Measurements from ENCODE around the gene IL37.
"Not testable (repeated sequence)": the region's sequence is repeated elsewhere in the genome, so short reads cannot be mapped to it uniquely, and the experiment has no call there.

Gene IL37

DNA sequence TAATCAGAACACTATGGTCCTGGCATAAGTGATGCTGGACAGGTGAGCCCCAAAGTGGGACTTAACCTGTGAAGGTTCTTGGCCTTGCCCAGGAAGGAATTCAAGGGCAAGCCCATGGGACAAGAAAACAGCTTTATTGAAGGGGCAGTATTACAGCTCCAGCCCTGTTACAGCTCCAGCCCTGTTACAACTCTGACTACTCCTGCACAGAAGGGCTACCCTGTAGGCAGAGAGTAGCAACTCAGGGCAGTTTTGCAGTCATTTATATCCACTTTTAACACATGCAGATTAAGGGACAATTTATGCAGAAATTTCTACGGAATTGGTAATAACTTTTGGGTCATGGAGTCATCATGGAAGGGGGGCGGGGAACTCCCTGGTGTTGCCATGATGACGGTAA, 15.7 kb downstream of the IL37 start:
- TF ChIP-seq, protein P1, sequence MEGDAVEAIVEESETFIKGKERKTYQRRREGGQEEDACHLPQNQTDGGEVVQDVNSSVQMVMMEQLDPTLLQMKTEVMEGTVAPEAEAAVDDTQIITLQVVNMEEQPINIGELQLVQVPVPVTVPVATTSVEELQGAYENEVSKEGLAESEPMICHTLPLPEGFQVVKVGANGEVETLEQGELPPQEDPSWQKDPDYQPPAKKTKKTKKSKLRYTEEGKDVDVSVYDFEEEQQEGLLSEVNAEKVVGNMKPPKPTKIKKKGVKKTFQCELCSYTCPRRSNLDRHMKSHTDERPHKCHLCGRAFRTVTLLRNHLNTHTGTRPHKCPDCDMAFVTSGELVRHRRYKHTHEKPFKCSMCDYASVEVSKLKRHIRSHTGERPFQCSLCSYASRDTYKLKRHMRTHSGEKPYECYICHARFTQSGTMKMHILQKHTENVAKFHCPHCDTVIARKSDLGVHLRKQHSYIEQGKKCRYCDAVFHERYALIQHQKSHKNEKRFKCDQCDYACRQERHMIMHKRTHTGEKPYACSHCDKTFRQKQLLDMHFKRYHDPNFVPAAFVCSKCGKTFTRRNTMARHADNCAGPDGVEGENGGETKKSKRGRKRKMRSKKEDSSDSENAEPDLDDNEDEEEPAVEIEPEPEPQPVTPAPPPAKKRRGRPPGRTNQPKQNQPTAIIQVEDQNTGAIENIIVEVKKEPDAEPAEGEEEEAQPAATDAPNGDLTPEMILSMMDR (IDR thresholded peaks at IDR 0.05; ENCODE audit: low read depth, low read length), result no peak
- in situ Hi-C loops (cut with HindIII; ENCODE audit: low sequenced_read_pairs), result no loop called here
- no peak for DNase-seq (ENCODE audit: low read depth, low spot score)
- no peak overlapping the region for H3K4me3 ChIP-seq (ENCODE audit: low read depth, low read length)

- TF ChIP-seq, protein P1 (IDR thresholded peaks at IDR 0.05; ENCODE audit: low read depth, low read length), result no peak
- peak; percentile 22 for DNase-seq (ENCODE audit: low read depth, low spot score)
- H3K4me3 ChIP-seq (ENCODE audit: low read depth, low read length), result no peak overlapping the region
- in situ Hi-C loops (cut with HindIII; ENCODE audit: low sequenced_read_pairs), result no loop called here
Measured at GRCh38 chr2:112927745-112928144, 16.8 kb downstream of the IL37 start.

DNA sequence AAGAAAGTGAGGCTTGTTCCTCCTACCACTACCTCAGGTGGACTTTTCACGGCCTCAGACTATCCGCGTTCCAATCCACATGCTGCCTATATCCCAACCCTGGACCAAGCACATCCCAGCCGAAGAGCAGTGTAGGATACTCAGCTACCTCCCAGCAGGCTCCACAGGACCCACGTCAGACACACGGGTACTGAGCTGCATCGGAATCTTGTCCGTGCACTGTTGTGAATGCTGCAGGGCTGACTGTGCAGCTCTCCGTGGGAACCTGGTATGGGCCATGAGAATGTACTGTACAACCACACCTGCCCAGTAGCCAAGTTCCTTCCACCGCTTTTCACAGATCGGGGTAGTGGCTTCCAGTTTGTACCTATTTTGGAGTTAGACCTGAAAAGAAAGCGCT, 22.3 kb downstream of the IL37 start:
- TF ChIP-seq, protein P1 (IDR thresholded peaks at IDR 0.05; ENCODE audit: low read depth, low read length), result no peak
- in situ Hi-C loops (cut with HindIII; ENCODE audit: low sequenced_read_pairs), result no loop called here
- H3K4me3 ChIP-seq (ENCODE audit: low read depth, low read length), result no peak overlapping the region
- DNase-seq (ENCODE audit: low read depth, low spot score), result no peak

DNA sequence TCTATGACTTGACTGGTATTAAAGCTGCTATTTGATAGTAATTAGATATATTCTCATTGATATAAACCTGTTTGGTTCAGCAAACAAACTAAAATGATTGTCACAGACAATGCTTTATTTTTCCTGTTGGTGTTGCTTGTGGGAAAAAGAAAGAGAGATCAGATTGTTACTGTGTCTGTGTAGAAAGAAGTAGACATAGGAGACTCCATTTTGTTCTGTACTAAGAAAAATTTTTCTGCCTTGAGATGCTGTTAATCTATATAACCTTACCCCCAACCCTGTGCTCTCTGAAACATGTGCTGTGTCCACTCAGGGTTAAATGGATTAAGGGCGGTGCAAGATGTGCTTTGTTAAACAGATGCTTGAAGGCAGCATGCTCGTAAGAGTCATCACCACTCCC, 23.2 kb downstream of the IL37 start:
- H3K4me3 ChIP-seq (ENCODE audit: low read depth, low read length); in situ Hi-C loops (cut with HindIII; ENCODE audit: low sequenced_read_pairs); DNase-seq (ENCODE audit: low read depth, low spot score): not testable (repeated sequence)

GRCh38 chr2:112936927-112937232, 25.9 kb downstream of the IL37 start:
- in situ Hi-C loops (cut with HindIII; ENCODE audit: low sequenced_read_pairs), result no loop called here
- TF ChIP-seq, protein P1 (IDR thresholded peaks at IDR 0.05; ENCODE audit: low read depth, low read length), result no peak
- H3K4me3 ChIP-seq (ENCODE audit: low read depth, low read length), result no peak overlapping the region
- DNase-seq (ENCODE audit: low read depth, low spot score), result no peak

DNA sequence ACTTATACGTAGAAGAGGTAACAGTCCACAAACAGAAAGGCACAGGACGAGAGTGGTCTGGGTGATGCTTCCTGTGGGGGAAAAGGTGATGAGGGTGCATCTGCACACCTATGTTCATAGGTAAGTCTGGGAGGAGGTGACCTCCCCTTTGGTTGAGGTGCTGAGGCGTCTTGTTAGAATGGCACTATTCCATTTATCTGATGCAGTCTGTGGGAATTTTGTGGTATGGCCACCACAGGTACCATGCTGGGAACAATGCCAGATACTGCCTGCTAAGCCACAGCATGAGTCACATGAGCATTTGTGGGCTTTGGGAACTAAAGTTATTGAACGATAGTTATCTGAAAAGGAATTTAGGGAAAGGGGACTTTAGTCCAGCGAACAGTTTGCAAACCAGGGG, 27.9 kb downstream of the IL37 start:
- DNase-seq (ENCODE audit: low read depth, low spot score), result peak; percentile 75

DNA sequence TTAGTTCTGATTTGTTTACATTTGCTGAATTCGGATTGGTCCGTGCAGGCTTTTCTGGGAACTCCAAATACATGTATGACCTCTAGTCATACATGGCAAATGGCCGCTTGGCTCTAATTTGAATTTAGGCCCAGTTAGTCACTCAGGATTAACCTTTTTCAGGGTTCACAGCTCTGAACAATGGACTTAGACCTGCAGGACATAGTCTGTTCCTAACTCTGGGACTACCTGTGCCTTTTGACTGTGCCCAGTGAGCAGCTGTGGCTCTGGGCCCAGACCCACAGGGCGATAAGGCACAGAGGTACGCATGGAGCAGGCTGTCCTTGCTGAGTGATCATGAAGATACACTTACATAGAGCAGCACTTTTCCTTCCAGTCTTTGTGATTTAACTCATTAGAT, 28.5 kb downstream of the IL37 start:
- in situ Hi-C loops (cut with HindIII; ENCODE audit: low sequenced_read_pairs), result no loop called here

More for the DNA sequence above, 27.9 kb downstream of the IL37 start:
- TF ChIP-seq, protein P1 (IDR thresholded peaks at IDR 0.05; ENCODE audit: low read depth, low read length), result no peak
- H3K4me3 ChIP-seq (ENCODE audit: low read depth, low read length), result no peak overlapping the region
- in situ Hi-C loops (cut with HindIII; ENCODE audit: low sequenced_read_pairs), result no loop called here

More for the DNA sequence above, 28.5 kb downstream of the IL37 start:
- no peak for DNase-seq (ENCODE audit: low read depth, low spot score)
- TF ChIP-seq, protein P1 (IDR thresholded peaks at IDR 0.05; ENCODE audit: low read depth, low read length), result no peak
- no peak overlapping the region for H3K4me3 ChIP-seq (ENCODE audit: low read depth, low read length)

All from astrocyte of the spinal cord (primary cell).